NCI-H510A (cell line): ENCODE measurements around the gene PCNA.

Experiments used
- DNase-seq: peaks from one replicate; lab custom pipeline; 2025; lab: John Stamatoyannopoulos, UW

PCNA gene

DNA sequence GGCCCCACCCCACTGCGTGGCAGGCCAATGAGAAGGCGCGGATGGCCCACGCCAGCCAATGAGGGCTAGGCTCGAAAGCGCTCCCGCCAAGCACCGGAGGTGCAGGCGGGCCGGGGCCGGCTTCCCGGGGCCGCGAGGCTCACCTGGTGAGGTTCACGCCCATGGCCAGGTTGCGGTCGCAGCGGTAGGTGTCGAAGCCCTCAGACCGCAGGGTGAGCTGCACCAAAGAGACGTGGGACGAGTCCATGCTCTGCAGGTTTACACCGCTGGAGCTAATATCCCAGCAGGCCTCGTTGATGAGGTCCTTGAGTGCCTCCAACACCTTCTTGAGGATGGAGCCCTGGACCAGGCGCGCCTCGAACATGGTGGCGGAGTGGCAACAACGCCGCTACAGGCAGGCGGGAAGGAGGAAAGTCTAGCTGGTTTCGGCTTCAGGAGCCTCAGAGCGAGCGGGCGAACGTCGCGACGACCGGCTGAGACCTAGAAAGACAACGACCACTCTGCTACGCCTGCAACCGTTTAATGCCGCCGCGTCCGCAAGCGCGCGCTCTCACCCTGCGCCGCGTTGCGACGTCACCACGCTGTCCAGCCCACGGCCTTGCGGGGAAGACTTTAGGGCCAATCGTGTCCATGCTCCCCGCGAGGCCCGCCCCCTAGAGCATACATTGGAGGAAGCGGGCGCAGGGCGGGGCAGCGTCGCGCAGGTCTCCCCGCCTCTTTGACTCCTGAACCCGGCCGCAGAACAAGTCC lies at the start of gene PCNA:
Gene PCNA (minus strand): TSS at position 524 of the 750 bp plus-strand sequence. CDS start 160 bp downstream, at position 364.
- DNase-seq: peak; percentile 99

DNA sequence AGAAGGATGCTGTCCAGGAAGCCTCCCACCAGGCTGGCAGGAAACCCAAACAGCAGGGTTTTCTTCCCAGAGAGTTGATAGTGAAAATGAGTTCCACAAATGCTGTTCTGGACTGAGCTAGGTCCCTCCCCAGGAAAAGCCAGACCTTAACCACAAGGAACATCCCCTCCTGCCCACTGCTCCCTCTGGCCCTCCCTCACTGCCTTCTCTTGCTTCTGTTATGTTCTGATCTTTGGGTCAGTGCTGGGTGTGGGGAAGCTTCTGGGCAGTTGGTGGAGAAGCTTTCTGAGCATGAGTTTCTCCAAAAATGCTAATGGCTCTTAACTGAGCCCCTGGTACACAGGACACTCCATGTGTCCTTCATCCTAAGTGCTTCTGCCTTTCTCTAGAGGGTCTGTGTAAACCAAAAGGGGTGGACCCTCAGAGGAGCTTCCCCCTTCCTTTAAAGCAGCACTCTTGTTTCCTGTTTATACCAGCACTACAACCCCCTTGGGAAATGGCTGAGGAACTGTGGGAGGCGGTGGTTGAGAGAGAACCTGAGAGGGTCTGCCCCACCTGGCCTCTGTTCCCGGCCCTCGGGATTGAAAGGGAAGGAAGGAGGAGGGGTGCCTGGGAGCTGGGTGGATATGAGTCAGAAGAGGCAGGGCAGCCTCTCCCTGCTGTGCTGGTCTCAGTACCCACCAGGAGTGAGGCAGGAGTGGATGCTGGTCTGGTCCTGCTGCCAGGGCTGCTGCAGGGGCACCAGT lies 49.1 kb upstream of the PCNA start:
- no peak for DNase-seq

DNA sequence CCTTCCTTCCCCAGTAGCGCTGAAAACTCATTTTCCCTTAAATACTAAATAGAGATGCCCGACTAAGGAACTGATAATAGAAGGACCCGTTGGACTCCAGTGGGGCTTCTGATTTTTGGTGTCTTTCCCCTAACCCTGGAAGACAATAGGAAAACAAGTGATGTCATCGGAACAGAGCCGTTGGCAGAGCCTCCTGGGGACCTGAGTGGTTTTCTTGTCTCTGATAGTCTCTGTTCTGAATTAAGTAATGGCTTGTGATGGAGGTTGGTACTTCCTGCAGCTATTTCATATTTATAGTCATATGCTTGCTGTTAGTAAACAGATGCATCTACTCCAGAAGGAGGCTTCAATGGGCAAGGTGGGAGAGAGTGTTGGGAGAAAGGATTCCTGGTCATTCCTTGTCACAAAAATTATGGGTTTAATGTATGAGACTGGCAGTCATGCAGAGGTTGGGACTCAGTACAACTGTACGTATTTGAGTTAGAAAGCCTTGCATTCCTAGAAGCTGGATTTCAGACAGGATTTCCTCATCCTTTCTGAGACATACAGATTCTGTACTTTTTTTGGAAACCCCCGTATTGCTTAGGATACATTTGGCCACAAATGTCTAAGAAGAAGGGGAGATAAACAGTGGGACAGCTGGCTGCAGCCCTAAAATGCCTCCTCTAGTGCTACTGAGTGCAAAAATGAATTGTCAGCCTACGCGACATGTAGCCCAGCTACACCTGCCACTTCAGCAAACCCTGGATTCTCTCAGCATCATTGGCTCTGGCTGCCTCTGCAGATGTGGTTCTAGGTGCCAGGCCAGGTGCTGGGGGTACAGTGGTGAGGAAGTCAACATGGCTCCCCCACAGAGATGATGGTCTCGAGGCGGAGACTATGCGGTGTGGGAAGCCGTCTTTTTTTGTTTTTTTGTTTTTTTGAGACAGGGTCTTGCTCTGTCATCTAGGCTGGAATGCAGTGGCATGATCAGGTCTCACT lies 45.2 kb upstream of the PCNA start:
- DNase-seq: no peak

DNA sequence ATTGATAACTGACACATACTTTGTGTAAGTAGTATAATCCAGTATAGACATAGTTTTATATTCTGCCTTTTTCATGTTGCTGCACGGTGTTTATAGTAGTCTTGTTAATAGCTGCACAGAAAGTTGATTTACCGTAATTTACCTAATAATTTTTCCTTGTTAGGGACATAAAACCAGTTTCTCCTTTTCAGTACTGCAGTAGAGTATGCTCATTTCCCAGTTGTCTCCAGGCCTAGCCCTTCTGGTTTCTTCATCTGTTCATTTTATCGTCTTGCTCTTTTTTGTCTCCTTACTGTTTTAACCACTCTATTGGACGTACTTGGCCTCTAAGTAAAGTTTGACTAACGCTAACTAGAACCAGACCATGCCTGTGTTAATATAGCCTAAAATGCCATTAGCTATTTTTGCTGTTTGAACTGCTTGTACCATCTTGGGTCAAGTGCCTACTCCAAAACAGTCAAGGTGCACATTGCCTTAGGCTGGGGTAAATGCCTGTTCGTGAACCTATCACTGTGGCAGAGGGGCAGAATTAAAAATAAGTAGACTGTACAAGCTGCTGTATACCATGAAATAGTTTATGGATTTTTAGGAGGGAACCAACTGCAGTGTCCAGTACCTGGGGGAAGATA lies 41.9 kb upstream of the PCNA start:
- no peak for DNase-seq

DNA sequence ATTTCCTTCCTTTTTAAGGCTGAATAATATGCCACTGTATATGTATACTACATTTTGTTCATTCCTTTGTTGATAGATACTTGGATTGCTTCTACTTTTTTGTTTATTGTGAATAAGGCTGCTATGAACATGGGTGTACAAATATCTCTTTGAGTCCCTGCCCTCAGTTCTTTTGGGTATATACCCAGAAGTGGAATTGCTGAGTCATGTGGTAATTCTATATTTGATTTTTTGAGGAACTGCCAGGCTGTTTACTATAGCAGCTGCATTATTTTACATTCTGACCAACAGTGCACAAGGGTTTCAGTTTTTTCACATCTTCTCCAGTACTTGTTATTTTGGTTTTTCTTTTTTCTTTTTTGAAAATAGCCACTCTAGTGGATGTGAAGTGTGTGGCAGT lies 41.1 kb upstream of the PCNA start:
- DNase-seq: no peak

DNA sequence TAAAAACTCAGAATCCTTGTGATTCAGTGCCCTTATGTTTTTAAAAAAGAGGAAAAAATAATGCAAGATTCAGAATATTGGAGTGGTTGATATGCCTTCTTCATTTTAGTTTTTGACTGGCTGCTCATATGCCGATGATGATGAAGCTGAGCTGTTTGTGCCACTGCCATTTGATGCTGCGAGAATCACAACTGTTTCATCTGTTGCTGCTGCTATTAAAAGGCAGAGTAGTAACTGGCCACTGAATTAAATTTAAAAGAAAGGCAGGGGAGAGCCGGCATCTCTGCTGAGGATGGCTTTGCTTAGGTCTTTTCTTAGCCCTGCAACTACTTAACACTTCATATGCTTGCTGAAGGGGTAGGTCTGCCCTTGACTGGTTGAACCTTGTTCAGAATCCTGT lies 40.2 kb upstream of the PCNA start:
- DNase-seq: no peak

DNA sequence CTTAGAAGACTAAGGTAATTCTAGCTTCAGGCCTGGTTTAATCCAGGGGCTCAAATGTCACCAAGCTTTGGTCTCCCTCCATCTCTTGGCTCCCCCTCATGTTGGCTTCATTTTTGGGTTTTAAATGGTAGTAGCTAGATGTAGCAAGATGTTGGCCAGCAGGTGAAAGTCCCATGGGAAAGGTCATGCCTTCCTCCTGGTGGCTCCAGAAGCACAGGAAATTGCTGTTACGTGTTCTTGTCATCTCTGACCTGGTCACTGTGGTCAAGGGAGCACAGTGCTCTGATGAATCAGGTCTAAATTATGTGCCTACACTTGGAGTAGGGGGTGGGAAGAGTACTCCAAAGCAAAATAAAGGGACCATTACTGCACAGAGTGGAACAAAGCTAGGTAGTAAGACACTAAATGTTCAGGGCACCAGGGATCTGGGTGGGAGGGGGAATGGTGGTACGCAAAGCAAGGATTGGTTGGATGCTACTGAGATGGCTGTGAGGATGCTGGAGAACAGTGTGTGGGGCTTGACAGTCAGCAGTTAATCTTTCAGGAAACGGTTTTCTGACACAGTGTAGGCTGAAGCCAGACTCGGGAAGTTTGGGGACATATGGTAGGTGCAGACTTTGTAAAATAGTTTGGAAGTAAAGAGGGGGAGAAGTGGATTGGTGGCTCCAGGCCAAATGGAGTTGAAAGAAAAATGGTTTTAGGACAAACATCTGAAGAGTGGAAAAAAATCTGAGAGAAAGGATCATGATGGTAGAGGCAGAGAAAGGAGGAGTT lies 37.1 kb upstream of the PCNA start:
- DNase-seq: no peak

DNA sequence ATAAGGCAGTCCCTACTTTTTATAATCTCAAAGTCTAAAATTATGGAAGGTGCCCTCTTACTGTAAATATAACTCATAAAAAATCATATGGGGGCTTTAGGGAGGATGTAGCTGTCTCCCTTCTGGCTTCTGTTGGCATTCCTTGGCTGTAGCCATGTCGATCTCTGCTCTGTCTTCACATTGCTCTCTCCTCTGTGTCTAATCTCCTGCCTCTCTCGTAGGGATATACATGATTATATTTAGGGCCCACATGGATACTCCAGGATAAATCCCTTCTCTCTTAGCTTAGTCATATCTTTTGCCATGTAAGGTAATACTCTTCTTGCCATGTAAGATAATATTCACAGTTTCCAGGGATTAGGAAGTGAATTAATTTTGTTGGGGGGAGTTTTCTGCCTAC lies 35.6 kb upstream of the PCNA start:
- DNase-seq: no peak

DNA sequence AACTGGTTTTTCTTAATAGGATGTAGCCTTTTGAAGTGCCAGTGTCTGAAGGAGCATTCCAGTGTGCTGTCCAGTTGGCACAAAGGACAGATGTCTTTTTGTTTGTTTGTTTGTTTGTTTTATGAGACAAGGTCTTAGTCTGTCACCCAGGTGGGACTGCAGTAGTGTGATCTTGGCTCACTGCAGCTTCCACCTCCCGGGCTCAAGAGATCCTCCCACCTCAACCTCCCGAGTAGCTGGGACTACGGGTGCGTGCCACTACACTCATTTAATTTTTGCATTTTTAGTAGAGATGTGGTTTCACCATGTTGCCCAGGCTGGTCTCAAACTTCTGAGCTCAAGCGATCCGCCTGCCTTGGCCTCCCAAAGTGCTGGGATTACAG lies 34.8 kb upstream of the PCNA start:
- no peak for DNase-seq

DNA sequence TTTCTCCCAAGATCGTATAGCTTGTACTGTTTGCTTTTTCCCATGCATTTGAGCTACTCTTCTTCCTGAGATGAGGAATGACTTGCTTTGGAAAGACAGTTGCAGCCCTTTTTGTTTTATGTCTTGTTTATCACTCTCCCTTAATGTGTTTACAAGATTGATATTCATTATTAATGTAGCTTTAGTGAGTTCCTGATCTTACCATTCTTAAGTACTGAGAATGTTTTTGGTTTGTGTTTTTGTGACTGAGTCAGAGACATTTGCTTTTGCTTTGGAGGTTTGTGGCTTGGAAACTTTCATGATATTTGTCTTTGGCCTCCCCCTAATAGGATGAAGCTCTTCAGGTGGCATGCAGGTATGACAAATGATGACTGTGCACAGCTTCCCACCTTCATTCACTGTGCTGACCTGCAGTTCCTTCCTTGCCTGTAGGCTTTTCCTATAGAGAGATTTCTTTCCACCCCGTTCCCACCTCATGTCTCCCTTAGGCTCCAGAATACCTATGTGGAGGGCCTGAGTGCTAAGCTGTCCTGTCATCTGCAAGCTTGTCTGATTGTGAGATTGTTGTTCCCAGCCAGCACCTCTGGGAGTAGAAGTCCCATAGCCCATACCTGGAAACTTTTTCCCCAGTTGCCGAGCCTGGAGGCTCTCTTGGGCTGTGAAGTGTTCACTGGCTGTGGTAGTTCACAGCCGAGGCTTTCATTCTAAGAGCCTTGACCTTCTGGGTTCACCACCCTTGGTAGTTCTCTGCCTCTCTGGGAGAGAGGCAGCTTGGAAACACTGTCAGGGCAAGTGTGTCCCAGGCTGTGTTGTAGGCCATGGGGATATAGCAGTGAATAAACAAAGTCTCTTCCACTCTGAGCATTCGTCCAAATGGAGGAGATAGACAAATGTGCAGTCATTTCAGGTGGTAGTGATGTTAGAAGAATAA lies 34.1 kb upstream of the PCNA start:
- no peak for DNase-seq

DNA sequence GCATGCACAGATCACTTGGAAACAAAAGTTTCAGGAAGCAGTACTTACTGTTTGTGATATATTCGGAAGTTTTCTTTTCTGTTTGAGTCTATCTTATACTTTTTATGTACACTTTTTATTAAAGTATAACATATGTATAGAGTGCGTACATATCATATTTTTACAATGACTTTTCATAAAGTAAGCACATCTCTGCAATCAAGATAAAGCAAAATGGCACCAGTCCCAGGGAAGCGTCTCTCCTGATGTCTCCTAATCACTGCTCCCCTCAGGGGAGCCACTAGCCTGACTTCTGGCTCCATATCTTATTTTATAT lies 33.4 kb upstream of the PCNA start:
- DNase-seq: no peak

DNA sequence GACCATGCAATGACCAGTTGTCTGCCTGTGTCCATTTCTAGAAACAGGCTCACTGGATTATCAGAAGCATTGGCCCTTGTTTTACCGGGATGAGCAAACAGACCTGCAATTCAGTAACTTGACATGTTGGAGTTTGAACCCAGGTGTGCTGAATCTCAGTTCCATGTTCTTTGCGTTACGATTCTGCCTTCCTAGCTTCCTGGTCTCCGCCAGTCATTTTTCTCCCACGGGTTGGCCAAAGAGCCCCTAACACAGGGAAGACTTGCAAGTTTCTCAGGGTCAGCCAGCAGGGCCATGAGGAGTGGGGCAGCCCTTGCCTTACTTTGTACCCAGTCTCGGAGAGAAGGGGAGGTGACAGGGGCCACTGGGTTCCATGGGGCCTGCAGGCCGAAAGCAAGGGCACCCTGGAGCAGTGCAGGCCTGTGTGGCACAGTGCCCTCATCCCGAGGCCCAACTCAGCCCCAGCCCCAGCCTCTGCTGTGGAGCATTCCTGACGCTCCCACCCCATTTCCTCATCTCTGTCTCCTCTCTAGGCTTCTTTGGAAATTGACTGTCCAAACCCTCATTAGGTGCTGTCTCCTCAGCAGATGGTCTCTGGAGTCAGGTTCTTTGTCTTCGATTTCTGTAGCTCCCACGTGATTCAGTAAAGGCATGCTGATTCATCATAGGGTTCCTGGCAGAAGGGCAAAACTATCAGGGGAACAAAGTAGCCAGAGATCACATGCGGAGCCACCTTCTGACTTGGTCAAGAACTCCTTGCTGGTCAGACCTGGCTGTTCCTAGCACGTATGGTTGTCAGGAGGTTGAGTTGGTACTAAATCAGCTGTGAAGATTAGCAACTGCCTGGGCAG lies 30.7 kb upstream of the PCNA start:
- DNase-seq: no peak

DNA sequence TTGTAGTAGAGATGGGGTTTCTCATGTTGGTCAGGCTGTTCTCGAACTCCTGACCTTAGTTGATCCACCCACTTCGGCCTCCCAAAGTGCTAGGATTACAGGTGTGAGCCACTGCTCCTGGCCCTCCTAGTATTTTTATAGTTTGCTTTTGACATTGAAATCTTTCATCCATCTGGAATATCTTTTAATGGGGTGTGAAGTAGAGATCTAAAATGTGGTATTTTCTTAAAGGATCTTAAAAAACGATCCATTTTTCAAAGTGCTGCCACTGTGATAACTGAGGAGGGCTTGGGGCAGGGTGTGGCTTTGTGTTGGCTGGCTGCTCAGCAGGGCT lies 30.1 kb upstream of the PCNA start:
- no peak for DNase-seq

DNA sequence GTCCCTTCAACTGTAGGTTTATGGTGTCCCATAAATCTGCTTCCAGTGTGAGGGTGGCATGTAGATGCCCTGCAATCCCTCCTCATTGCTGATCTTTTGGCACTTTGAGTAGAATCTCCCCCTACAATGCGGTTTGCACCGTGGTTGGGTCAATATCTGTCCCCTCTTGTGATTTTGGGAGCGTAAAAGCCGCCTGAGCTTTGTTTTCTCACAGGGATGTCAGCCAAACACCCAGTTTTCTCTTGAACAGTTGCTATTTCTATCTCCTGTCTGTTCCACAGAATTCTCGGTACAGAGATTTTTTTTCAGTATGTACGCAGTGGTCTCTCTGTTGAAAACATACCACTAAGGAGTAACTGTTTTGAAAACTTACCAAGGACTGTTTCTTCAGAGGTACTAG lies 28.8 kb upstream of the PCNA start:
- no peak for DNase-seq

DNA sequence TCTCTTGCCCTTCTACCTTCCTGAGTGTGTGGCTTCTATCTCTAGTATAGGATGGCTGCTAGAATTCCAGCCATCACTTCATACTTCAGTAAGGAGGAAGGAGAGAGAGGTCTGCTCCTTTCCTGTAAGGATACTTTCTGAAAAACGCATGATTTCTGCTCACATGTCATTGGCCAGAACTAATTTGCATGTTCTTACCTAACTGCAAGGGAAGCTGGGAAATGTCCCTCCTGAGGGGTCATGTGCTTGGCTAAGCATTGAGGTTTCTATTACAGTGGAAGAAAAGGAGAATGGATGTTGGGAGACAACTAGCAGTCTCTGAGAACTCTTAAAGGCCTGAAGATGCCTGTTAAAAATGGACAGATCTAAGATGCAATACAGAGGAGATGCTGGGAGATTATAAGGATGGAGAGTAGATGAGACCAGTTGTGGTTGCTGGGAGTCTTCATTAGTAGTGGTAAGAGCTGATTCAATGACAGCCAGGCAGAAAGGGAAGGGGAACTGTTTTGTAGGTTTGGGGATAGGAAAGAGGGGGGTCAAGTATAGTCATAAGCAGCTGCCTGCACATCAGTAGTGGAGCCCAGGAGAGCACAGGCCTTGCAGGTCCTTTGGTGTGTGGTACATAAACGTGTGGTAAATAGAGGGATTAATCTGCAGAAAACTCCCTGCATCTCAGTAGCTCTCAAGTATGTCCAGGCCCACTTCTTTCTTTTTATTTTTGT lies 27.3 kb upstream of the PCNA start:
- no peak for DNase-seq

DNA sequence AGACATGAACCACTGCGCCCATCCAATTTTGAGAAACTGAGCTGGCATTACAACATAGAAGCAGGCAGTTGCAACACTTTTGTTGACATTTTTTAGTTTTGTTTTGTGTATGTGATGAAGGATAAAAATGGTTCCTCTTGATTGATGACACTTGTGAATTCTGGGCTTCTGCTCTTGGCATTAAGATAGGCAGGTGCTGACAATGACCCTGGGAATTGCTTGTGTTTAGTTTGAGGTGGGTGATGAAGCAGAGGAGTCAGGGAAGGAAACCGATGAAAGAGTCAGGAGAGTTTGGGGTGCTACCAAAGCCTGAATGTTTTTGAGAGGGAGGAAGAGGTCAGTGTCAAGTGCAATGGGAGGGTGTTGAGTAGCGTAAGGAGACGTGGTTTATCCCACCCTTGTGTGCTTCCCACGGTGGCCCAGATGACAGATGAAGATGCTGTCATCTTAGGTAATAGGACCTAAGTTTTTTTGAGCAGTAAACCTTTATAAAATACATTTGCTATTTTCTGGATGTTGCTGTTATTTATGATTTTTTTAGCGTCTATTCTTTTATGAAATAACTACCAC lies 26.4 kb upstream of the PCNA start:
- no peak for DNase-seq

DNA sequence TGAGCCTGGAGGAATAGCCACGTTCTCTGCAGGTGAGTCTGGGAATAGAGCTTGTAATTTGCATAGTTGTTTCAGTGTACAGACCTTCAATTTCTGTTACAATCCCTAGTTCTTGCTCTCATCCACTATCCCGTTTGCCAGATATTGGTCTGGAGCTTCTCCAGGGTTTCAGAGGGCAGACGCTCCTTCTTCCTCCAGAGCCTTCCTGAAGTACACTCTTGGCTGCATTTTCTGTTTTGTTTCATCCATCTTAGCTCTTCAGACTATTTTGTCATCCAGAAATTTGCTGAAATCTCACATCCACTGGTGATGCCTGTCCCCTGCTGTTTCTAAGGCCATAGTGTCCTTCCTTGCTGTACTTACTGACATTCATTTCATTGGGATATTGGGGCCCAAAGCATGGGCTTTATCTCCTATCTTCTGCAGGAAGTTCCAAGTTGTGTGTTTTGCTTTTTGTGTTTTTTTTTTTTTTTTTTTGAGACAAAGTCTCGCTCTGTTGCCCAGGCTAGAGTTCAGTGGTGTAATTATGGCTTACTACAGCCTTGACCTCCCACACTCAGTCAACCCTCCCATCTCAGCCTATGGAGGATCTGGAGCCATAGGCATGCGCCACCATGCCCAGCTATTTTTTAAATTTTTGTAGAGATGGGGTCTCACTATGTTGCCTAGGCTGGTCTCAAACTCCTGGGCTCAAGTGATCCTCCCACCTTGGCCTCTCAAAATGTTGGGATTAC lies 25.8 kb upstream of the PCNA start:
- no peak for DNase-seq

DNA sequence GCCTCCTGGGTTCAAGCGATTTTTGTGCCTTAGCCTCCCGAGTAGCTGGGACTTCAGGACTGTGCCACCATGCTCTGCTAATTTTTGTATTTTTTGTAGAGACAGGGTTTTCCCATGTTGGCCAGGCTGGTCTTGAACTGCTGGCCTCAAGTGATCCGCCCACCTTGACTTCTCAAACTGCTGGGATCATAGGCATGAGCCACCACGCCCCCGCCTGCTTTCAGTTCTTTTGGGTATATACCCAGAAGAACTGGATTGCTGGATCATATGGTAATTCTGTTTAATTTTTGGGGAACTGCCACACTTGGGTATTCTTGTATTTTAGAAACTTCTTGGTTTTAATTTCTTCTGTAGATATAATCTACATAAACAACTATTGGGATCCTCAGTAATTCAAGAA lies 24.1 kb upstream of the PCNA start:
- no peak for DNase-seq
